DND-41 (cell line): Measurements from ENCODE around the gene ABCA8.

Experiments
- CTCF ChIP-seq: IDR thresholded peaks from 2 replicates; pipeline ENCODE4 v1.5.1; 2012; ENCODE audit warnings: borderline replicate concordance, low read length, moderate library complexity, mild to moderate bottlenecking; ENCODE audit not compliant: poor library complexity, severe bottlenecking; ENCODE audit errors: extremely low read depth
- EZH2 ChIP-seq: IDR thresholded peaks from 3 replicates; pipeline ENCODE4 v1.6.1; 2012; ENCODE audit warnings: borderline replicate concordance, low read depth, mild to moderate bottlenecking, moderate library complexity, low read length, inconsistent platforms; ENCODE audit not compliant: severe bottlenecking

- TF ChIP-seq CTCF (no peak), EZH2 (no peak)
Measured at GRCh38 chr17:68829211-68829610, 126.0 kb downstream of the ABCA8 start.
